ENCODE measurements around the gene AMOTL2.

Gene AMOTL2

GRCh38 chr3:134378818-134379217 lies 4.6 kb upstream of the AMOTL2 start:
- no peak for DNase-seq

GRCh38 chr3:134378384-134378783 lies 4.1 kb upstream of the AMOTL2 start:
- peak; percentile 21 for DNase-seq

GRCh38 chr3:134377896-134378295 lies 3.6 kb upstream of the AMOTL2 start:
- DNase-seq = no peak

- DNase-seq = no peak
Measured at GRCh38 chr3:134376786-134377426, 2.7 kb upstream of the AMOTL2 start.

GRCh38 chr3:134376385-134376765 lies 2.1 kb upstream of the AMOTL2 start:
- no peak for DNase-seq

GRCh38 chr3:134375582-134376384 lies 1.5 kb upstream of the AMOTL2 start:
- no peak for DNase-seq

- DNase-seq = no peak
Measured at GRCh38 chr3:134374791-134375581, 739 bp upstream of the AMOTL2 start.

GRCh38 chr3:134373271-134374104 lies 759 bp downstream of the AMOTL2 start:
- peak; percentile 96 for DNase-seq

GRCh38 chr3:134372396-134373270 lies 1.6 kb downstream of the AMOTL2 start:
- DNase-seq = peak; percentile 44

- DNase-seq = peak; percentile 62
Measured at GRCh38 chr3:134371542-134372324, 2.5 kb downstream of the AMOTL2 start.

- DNase-seq = no peak
Measured at GRCh38 chr3:134370611-134371531, 3.4 kb downstream of the AMOTL2 start.

GRCh38 chr3:134369861-134370596 lies 4.2 kb downstream of the AMOTL2 start:
- no peak for DNase-seq

GRCh38 chr3:134369231-134369741 lies 5.0 kb downstream of the AMOTL2 start:
- peak; percentile 83 for DNase-seq

- no peak for DNase-seq
Measured at GRCh38 chr3:134368751-134369105, 5.5 kb downstream of the AMOTL2 start.

- DNase-seq = no peak
Measured at GRCh38 chr3:134367869-134368750, 6.1 kb downstream of the AMOTL2 start.

- DNase-seq = peak; percentile 46
Measured at GRCh38 chr3:134366928-134367811, 7.1 kb downstream of the AMOTL2 start.

All from fibroblast of skin of scalp (primary cell).